Neural crest cell (in vitro differentiated cells): ENCODE data around the gene RFFL. TPM values are rescaled to one million over a fixed set of nuclear protein-coding genes. Genes with fewer than 3 reads are reported as not detected.

ENCODE experiments used
- DNase-seq: peaks from one replicate; pipeline ENCODE4 v3.0.0; 2021; ENCODE audit warnings: low read depth, mixed read lengths, low spot score
- H3K27ac Mint-ChIP-seq: one replicate; pipeline ENCODE4 v1.8.0; 2021; ENCODE audit warnings: mild to moderate bottlenecking, mixed read lengths; ENCODE audit not compliant: unreplicated experiment
- H3K27me3 Mint-ChIP-seq: 2 replicates; pipeline ENCODE4 v1.8.0; 2021; ENCODE audit warnings: low read depth, mild to moderate bottlenecking, mixed read lengths
- H3K36me3 Mint-ChIP-seq: 2 replicates; pipeline ENCODE4 v1.8.0; 2021; ENCODE audit warnings: low read depth, mild to moderate bottlenecking, mixed read lengths
- H3K4me1 Mint-ChIP-seq: 2 replicates; pipeline ENCODE4 v1.8.0; 2021; ENCODE audit warnings: mixed read lengths
- H3K4me3 Mint-ChIP-seq: one replicate; pipeline ENCODE4 v1.8.0; 2021; ENCODE audit warnings: mild to moderate bottlenecking, mixed read lengths
- H3K9me3 Mint-ChIP-seq: 2 replicates; pipeline ENCODE4 v1.8.0; 2021; ENCODE audit warnings: mixed read lengths
- CTCF ChIP-seq: fragments of 200-600 bp; sonication (generic); conservative IDR thresholded peaks from 2 replicates; pipeline ENCODE4 v1.5.0; 2021; ENCODE audit warnings: antibody characterized with exemption, mild to moderate bottlenecking
- total RNA-seq: library from RNA; stranded (reverse); gene quantifications from 2 replicates; pipeline ENCODE4 v1.2.1, GENCODE V29; 2021

Gene RFFL
- total RNA-seq, 1 donor from 2014 or later, result 22.5 TPM

- Mint-ChIP-seq H3K27me3 (no peaks in the 10 kb centered on the region), H3K36me3 (no peaks in the 10 kb centered on the region), H3K4me1 (peaks cover 33% of the 10 kb centered on the region), H3K4me3 (no peak overlapping the region), H3K9me3 (no peaks in the 10 kb centered on the region), H3K27ac (peak overlapping the region; percentile 51)
- DNase-seq, result no peak
- TF ChIP-seq CTCF, result no peak
Measured at GRCh38 chr17:35079547-35080423, 16.3 kb upstream of the RFFL start.

- DNase-seq, result no peak
- Mint-ChIP-seq H3K27me3 (no peaks in the 10 kb centered on the region), H3K4me3 (no peak overlapping the region), H3K27ac (no peak overlapping the region), H3K9me3 (no peaks in the 10 kb centered on the region), H3K36me3 (no peaks in the 10 kb centered on the region), H3K4me1 (peaks cover 39% of the 10 kb centered on the region)
- TF ChIP-seq CTCF, result no peak
Measured at GRCh38 chr17:35076874-35077273, 13.4 kb upstream of the RFFL start.

- peaks cover 33% of the 10 kb centered on the region for H3K4me1 Mint-ChIP-seq
- H3K27me3 Mint-ChIP-seq, result no peaks in the 10 kb centered on the region
- DNase-seq, result no peak
- H3K9me3 Mint-ChIP-seq, result no peaks in the 10 kb centered on the region
- TF ChIP-seq CTCF, result no peak
- peak overlapping the region; percentile 86 for H3K27ac Mint-ChIP-seq
- H3K36me3 Mint-ChIP-seq, result no peaks in the 10 kb centered on the region
- H3K4me3 Mint-ChIP-seq, result peak overlapping the region; percentile 56
Measured at GRCh38 chr17:35074711-35075707, 11.5 kb upstream of the RFFL start.

- DNase-seq, result no peak
- H3K4me1 Mint-ChIP-seq, result peaks cover 39% of the 10 kb centered on the region
- no peak for TF ChIP-seq CTCF
- no peak overlapping the region for H3K4me3 Mint-ChIP-seq
- peak overlapping the region; percentile 86 for H3K27ac Mint-ChIP-seq
- H3K36me3 Mint-ChIP-seq, result no peaks in the 10 kb centered on the region
- H3K27me3 Mint-ChIP-seq, result no peaks in the 10 kb centered on the region
- H3K9me3 Mint-ChIP-seq, result no peaks in the 10 kb centered on the region
Measured at GRCh38 chr17:35073991-35074627, 10.6 kb upstream of the RFFL start.

- no peaks in the 10 kb centered on the region for H3K27me3 Mint-ChIP-seq
- no peaks in the 10 kb centered on the region for H3K36me3 Mint-ChIP-seq
- no peak overlapping the region for H3K4me3 Mint-ChIP-seq
- peaks cover 47% of the 10 kb centered on the region for H3K4me1 Mint-ChIP-seq
- TF ChIP-seq CTCF, result no peak
- DNase-seq, result no peak
- H3K27ac Mint-ChIP-seq, result peak overlapping the region; percentile 69
- no peaks in the 10 kb centered on the region for H3K9me3 Mint-ChIP-seq
Measured at GRCh38 chr17:35073183-35073790, 9.8 kb upstream of the RFFL start.
